Lung (tissue), 12 donors: ENCODE results near the gene FILIP1L. TPM values are rescaled to one million over a fixed set of nuclear protein-coding genes. Genes with fewer than 3 reads are reported as not detected.

Experiments used
- ATAC-seq: fragments of 200-7000 bp; cut with Tn5 transposase; one replicate; pipeline ENCODE4 v1.9.1; 2020; ENCODE audit warnings: moderate number of reproducible peaks; ENCODE audit not compliant: insufficient read depth, low FRiP score
- DNase-seq, 3 donors: peaks; one replicate each; pipeline ENCODE4 v3.0.0-alpha.2; 2013 to 2017
- H3K27ac ChIP-seq, 2 donors: one replicate each; pipeline ENCODE4 v1.5.1; 2013; ENCODE audit warnings: mild to moderate bottlenecking in 2 of 2, moderate library complexity in 2 of 2, control low read depth in 1 of 2, inconsistent platforms in 1 of 2, low read depth in 1 of 2, low read length in 1 of 2
- H3K27me3 ChIP-seq, 3 donors: one replicate each; pipeline ENCODE4 v1.5.1; 2013; ENCODE audit warnings: low read length in 2 of 3; ENCODE audit not compliant: control insufficient read depth in 3 of 3, insufficient read depth in 3 of 3
- H3K36me3 ChIP-seq, 4 donors: one replicate each; pipeline ENCODE4 v1.5.1; 2013; ENCODE audit warnings: low read length in 4 of 4, mild to moderate bottlenecking in 1 of 4, moderate library complexity in 1 of 4; ENCODE audit not compliant: control insufficient read depth in 4 of 4, insufficient read depth in 4 of 4
- H3K4me1 ChIP-seq, 5 donors: one replicate each; pipeline ENCODE4 v1.5.1; 2013; ENCODE audit warnings: low read length in 5 of 5, mild to moderate bottlenecking in 2 of 5, moderate library complexity in 1 of 5; ENCODE audit not compliant: control insufficient read depth in 5 of 5, insufficient read depth in 5 of 5
- H3K4me3 ChIP-seq: one replicate; pipeline ENCODE4 v1.5.1; 2013; ENCODE audit warnings: mild to moderate bottlenecking, control low read depth, moderate library complexity
- H3K9ac ChIP-seq, 2 donors: one replicate each; pipeline ENCODE4 v1.5.1; 2013; ENCODE audit warnings: low read length in 2 of 2, control low read depth in 1 of 2; ENCODE audit not compliant: insufficient read depth in 1 of 2
- H3K9me3 ChIP-seq, 4 donors: one replicate each; pipeline ENCODE4 v1.5.1; 2013; ENCODE audit warnings: low read length in 3 of 4, mild to moderate bottlenecking in 1 of 4, moderate library complexity in 1 of 4; ENCODE audit not compliant: control insufficient read depth in 4 of 4, insufficient read depth in 3 of 4
- WGBS, 2 donors: extraction: QIAGEN DNeasy Blood & Tissue Kit; methylation state at CpG; one replicate each; pipeline ENCODE4 v1.1.7; 2013; 5-methylcytosine and 5-hydroxymethylcytosine counted together
- polyA plus RNA-seq, 2 donors: library from polyadenylated mRNA; stranded (reverse); fragments of 200-250 nt; gene quantifications; one replicate each; pipeline ENCODE4 v1.2.1, GENCODE V29; 2013
- total RNA-seq, 2 donors: library from RNA; depleted of rRNA in 1 of 2; stranded (reverse); fragments of >200 nt in 1 of 2; gene quantifications; one replicate each; pipeline ENCODE4 v1.2.1, GENCODE V29; 2014 to 2021
- TF ChIP-seq, protein P1 (sequence below): IDR thresholded peaks from 2 replicates; pipeline ENCODE4 v1.5.1; 2012; ENCODE audit warnings: mild to moderate bottlenecking; ENCODE audit errors: control extremely low read depth, extremely low read depth
- donor health status: control.
- donor health status: control.
- donor health status: Bipolar disorder and iron deficiency.
- donor health status: healthy.
- donor health status: DM: yes; HTN: yes; CAD: no.

FILIP1L gene
- total and polyA plus RNA-seq, 4 donors = 8.3 to 27.8 (median 22.5) TPM

DNA sequence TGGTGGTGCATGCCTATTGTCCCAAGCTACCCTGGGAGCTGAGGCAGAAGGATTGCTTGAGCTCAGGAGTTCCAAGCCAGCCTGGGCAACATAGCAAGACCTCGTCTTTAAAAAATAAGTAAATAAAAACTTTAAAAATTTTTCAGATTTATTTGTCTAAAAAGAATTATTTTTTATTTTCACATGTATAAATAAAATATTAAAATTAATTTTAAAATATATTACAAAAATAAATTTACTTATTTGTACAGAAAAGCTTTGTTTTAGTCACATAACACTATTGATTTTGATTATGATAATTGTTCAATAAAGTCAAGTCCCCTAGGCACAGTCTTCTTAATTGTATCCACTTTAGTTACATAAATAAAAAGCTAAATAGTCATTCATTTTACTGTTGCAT lies 85.2 kb downstream of the FILIP1L start:
- no peak overlapping the region for H3K27ac ChIP-seq
- peaks cover 0 to 3% (median 0%) of the 10 kb centered on the region in 5 donors for H3K4me1 ChIP-seq
- ATAC-seq (no peak), DNase-seq (no peak)
- no peaks in the 10 kb centered on the region for H3K9me3 ChIP-seq
- no peak overlapping the region for H3K4me3 ChIP-seq
- WGBS, 2 donors = 96 to 97% methylated on average over 1 of the region's 1 CpG
- no peaks in the 10 kb centered on the region for H3K27me3 ChIP-seq
- TF ChIP-seq, protein P1, sequence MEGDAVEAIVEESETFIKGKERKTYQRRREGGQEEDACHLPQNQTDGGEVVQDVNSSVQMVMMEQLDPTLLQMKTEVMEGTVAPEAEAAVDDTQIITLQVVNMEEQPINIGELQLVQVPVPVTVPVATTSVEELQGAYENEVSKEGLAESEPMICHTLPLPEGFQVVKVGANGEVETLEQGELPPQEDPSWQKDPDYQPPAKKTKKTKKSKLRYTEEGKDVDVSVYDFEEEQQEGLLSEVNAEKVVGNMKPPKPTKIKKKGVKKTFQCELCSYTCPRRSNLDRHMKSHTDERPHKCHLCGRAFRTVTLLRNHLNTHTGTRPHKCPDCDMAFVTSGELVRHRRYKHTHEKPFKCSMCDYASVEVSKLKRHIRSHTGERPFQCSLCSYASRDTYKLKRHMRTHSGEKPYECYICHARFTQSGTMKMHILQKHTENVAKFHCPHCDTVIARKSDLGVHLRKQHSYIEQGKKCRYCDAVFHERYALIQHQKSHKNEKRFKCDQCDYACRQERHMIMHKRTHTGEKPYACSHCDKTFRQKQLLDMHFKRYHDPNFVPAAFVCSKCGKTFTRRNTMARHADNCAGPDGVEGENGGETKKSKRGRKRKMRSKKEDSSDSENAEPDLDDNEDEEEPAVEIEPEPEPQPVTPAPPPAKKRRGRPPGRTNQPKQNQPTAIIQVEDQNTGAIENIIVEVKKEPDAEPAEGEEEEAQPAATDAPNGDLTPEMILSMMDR = no peak
- no peak overlapping the region for H3K9ac ChIP-seq
- peaks cover 0 to 4% (median under 1%) of the 10 kb centered on the region in 4 donors for H3K36me3 ChIP-seq

DNA sequence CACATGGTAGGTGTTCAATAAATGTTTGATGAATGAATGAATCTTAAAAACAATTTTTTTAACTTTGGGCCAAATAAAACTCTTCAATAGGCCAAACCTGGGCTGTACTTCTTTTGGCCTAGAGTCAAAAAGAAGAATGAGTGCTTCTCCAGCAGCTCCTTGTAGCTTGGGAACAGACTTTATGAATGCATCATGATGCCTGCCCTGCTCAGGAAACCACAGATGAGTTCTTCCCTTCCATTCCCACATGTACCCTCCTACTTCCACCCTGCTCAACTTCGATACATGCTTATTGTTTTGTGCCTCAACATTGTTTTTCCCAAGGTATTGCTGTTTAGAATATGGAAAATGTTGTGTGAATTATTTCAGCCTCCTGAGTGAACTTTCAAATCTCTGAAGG lies 87.0 kb downstream of the FILIP1L start:
- peaks cover 0 to 4% (median under 1%) of the 10 kb centered on the region in 4 donors for H3K36me3 ChIP-seq
- no peaks in the 10 kb centered on the region for H3K4me1 ChIP-seq
- TF ChIP-seq, protein P1 = no peak
- no peak overlapping the region for H3K4me3 ChIP-seq
- no peaks in the 10 kb centered on the region for H3K9me3 ChIP-seq
- H3K27me3 ChIP-seq = no peaks in the 10 kb centered on the region
- ATAC-seq (no peak), DNase-seq (no peak)
- 58 to 62% methylated on average over 1 of the region's 1 CpG for WGBS, 2 donors
- H3K9ac ChIP-seq = no peak overlapping the region
- no peak overlapping the region for H3K27ac ChIP-seq

DNA sequence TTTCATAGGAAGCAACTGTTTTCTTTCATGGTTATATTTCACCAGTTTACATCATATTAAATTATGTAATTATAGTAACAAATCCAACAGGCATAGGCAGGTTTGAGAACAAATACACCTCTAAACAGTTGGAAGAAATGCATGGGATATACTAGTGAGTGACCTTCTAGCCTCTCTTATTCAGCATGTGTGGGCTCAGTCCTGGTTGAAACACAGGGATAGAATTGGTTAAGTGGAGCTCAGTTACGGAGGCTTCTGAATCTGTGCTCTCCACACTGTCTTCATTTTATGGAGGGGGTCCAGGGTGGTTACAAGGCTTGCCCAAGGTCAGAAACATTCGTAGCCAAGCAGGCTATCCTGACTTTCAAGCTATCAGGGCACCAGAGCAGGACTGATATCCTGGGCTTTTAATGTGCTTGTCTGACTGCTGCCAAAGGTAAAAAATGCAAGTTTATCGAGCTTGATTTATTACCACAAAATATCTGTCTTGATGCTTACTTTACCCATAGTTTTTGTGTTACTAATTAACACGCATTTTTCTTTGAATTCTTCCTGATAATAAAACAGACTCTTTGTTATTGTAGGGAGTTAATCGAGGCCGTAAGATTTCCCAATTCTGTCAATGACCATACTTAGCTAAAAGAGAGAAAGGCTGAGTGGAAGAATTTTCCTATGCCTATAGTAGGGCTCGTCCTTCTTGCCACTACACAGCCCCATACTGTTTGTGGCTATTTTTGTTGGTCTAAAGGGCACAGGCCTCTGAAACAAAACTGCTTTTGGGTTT lies 89.6 kb downstream of the FILIP1L start:
- no peak overlapping the region for H3K4me3 ChIP-seq
- no peak overlapping the region for H3K9ac ChIP-seq
- DNase-seq (no peak), ATAC-seq (no peak)
- no peaks in the 10 kb centered on the region for H3K4me1 ChIP-seq
- TF ChIP-seq, protein P1 = no peak
- H3K27me3 ChIP-seq = no peaks in the 10 kb centered on the region
- WGBS, 2 donors = 75 to 86% methylated on average over 7 of the region's 7 CpGs
- H3K36me3 ChIP-seq = peaks cover 0 to 4% (median 0%) of the 10 kb centered on the region in 4 donors
- no peak overlapping the region for H3K27ac ChIP-seq
- no peaks in the 10 kb centered on the region for H3K9me3 ChIP-seq
